Heart left ventricle (tissue), 16 donors: ENCODE results near the gene ZNF628. TPM values are rescaled to one million over a fixed set of nuclear protein-coding genes. Genes with fewer than 3 reads are reported as not detected.

ENCODE experiments used
- ATAC-seq, 4 donors: fragments of 200-7000 bp; cut with Tn5 transposase; one replicate each; pipeline ENCODE4 v1.9.1; 2020 to 2022; ENCODE audit warnings: moderate library complexity in 4 of 4, mild to moderate bottlenecking in 3 of 4, moderate number of reproducible peaks in 1 of 4
- DNase-seq, 5 donors: peaks; one replicate each; pipeline ENCODE4 v3.0.0-alpha.2; 2020
- H3K27ac ChIP-seq, 12 donors: fragments of 200-600 bp; sonication (generic) in 4 of 12; one replicate each; pipeline versions ENCODE4 v1.5.0 to v1.8.0; 2016 to 2022; ENCODE audit warnings: mild to moderate bottlenecking in 2 of 12
- H3K27me3 ChIP-seq, 9 donors: fragments of 200-600 bp; sonication (generic) in 2 of 9; one replicate each; pipeline versions ENCODE4 v1.5.1 to v1.8.0; 2016 to 2022; ENCODE audit warnings: mild to moderate bottlenecking in 3 of 9
- H3K36me3 ChIP-seq, 9 donors: fragments of 200-600 bp; sonication (generic) in 2 of 9; one replicate each; pipeline versions ENCODE4 v1.5.0 to v1.8.0; 2018 to 2022; ENCODE audit warnings: mild to moderate bottlenecking in 2 of 9
- H3K4me1 ChIP-seq, 12 donors: fragments of 200-600 bp; sonication (generic) in 4 of 12; one replicate each; pipeline versions ENCODE4 v1.5.0 to v1.8.0; 2016 to 2022; ENCODE audit warnings: mild to moderate bottlenecking in 3 of 12
- H3K4me3 ChIP-seq, 12 donors: fragments of 200-600 bp; sonication (generic) in 4 of 12; one replicate each; pipeline versions ENCODE4 v1.5.0 to v1.8.0; 2017 to 2022; ENCODE audit warnings: mild to moderate bottlenecking in 9 of 12, moderate library complexity in 4 of 12
- H3K9me3 ChIP-seq, 12 donors: fragments of 200-600 bp; sonication (generic) in 4 of 12; one replicate each; pipeline versions ENCODE4 v1.5.0 to v1.8.0; 2016 to 2022; ENCODE audit warnings: mild to moderate bottlenecking in 1 of 12
- POLR2A ChIP-seq, 2 donors: fragments of 450-650 bp; IDR thresholded peaks; one replicate each; pipeline ENCODE4 v1.6.1; 2017; ENCODE audit warnings: antibody characterized with exemption in 2 of 2, mild to moderate bottlenecking in 2 of 2, moderate library complexity in 2 of 2
- WGBS, 4 donors: extraction: QIAGEN DNeasy Blood & Tissue Kit in 2 of 4; methylation state at CpG; one replicate each; pipeline versions ENCODE4 v1.1.5 to v1.1.7; 2013 to 2018; 5-methylcytosine and 5-hydroxymethylcytosine counted together
- intact Hi-C, 10 donors: fragments of 100-400 bp; cut with DNase I; formaldehyde crosslinking; loops; one replicate each; pipeline versions ENCODE4 v1.11.1 to v1.14.2; 2022
- polyA plus RNA-seq, 2 donors: library from polyadenylated mRNA; stranded (reverse); fragments of 200-250 nt; gene quantifications; one replicate each; pipeline ENCODE4 v1.2.3, GENCODE V29; 2013
- total RNA-seq, 9 donors: library from RNA; depleted of rRNA in 2 of 9; stranded (reverse); fragments of >200 nt in 2 of 9; fragmentation: NEBNext Ultra II Directional in 3 of 9; extraction: Animal tissue kit (Norgen Biotek cat#: 25700) in 3 of 9; gene quantifications; one replicate each; pipeline versions ENCODE4 v1.1.0 to v1.2.4, GENCODE V29; 2016 to 2023
- TF ChIP-seq, protein P1 (sequence below), 12 donors: fragments of 200-600 bp; sonication (generic) in 4 of 12; IDR thresholded peaks; one replicate each; pipeline versions ENCODE4 v1.5.0 to v1.8.0; 2018 to 2022; ENCODE audit warnings: antibody characterized with exemption in 12 of 12, mild to moderate bottlenecking in 5 of 12
- donor health status: ischemic (EF 13 %, LVEDD 7.1; RV severe dilation, severe dysfunction).
- donor health status: healthy with polysubstance abuse.
- donor health status: DM: no; HTN: yes; CAD: no.
- donor health status: DM: no; HTN: no; CAD: no.
- donor health status: ischemic (EF 25% LVEDD 6.9; RV normal size, moderate dysfunction).
- donor health status: ischemic (EF 25% LVEDD 5.7; RV mildly dilated, moderate dysfunction).
- donor health status: healthy.
- donor health status: DM: yes; HTN: yes; CAD: no.
- donor health status: ischemic (EF 35%, LVEDD 5.7; RV mildly dilated, moderate dysfunction).
- donor health status: nonischemic (EF 11% LVEDD 7.7; RV severe dilation, severe dysfunction).
- donor health status: DM: yes; HTN: yes; CAD: no.
- donor health status: PGD.
- donor health status: ischemic (EF 29% LVEDD 5.4; RV normal size, mild dysfunction).
- donor health status: nonischemic (EF 23%, LVEDD 6.1; RV moderate dilation, normal function).

The ZNF628 gene
- total and polyA plus RNA-seq, 11 donors = 2.3 to 10.3 (median 5.4) TPM

DNA sequence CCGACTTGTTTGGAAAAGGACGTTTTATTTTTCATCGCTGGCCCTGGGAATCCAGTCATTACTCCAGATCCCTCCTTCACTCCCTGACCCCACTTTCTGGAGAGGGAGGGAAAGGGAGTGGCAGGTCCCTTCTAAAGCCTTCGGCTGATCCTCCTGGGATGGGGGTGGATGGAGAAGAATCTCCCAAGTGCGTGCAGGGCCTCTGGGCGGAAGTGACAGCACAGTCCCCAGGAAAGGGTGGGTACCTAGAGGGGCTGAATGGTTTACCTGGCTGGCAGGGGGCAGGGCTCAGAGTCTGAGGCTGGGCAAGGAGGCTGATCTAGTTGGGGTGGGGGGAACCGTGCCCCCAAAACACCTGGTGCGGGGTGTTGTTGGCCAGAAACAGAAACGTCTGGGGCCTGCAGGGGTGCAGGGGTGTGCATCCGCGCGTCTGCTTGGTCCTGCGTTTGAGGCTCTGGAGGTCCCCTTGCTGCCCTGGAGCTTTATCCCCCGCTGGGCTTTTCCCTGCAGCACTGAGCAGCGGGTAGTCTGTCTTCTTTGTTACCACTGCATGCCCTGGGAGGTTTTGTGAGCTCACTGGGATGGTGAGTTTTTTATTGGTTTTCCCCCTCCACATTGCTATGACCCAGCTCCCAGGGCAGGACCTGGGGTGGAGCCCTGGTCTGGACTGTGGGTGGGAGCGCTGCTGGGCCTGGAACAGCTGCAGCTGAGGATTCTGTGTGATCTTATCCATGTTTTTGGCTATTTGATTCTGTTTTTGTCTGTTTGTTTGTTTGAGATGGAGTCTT is 3.0 kb upstream of the ZNF628 start:
- no peaks in the 10 kb centered on the region for H3K27me3 ChIP-seq
- no peak for TF ChIP-seq POLR2A (IDR thresholded peaks at IDR 0.05)
- TF ChIP-seq, protein P1, sequence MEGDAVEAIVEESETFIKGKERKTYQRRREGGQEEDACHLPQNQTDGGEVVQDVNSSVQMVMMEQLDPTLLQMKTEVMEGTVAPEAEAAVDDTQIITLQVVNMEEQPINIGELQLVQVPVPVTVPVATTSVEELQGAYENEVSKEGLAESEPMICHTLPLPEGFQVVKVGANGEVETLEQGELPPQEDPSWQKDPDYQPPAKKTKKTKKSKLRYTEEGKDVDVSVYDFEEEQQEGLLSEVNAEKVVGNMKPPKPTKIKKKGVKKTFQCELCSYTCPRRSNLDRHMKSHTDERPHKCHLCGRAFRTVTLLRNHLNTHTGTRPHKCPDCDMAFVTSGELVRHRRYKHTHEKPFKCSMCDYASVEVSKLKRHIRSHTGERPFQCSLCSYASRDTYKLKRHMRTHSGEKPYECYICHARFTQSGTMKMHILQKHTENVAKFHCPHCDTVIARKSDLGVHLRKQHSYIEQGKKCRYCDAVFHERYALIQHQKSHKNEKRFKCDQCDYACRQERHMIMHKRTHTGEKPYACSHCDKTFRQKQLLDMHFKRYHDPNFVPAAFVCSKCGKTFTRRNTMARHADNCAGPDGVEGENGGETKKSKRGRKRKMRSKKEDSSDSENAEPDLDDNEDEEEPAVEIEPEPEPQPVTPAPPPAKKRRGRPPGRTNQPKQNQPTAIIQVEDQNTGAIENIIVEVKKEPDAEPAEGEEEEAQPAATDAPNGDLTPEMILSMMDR (IDR thresholded peaks at IDR 0.05) = no peak
- WGBS, 4 donors = 59 to 67% (median 66%) methylated on average over 14 to 16 of the region's 16 CpGs
- DNase-seq (no peak), ATAC-seq (no peak)
- no peaks in the 10 kb centered on the region for H3K9me3 ChIP-seq
- peaks cover 0 to 24% (median 15%) of the 10 kb centered on the region in 12 donors for H3K4me1 ChIP-seq
- intact Hi-C loops = loop anchor here in 1 of 10 donors (5.0 kb wide), 1 partner anchor 159 kb away; no protein-coding TSS in a partner anchor
- H3K27ac ChIP-seq = peak overlapping the region in 3 of 12 donors; percentile 19 to 34 (median 29)
- no peaks in the 10 kb centered on the region for H3K36me3 ChIP-seq
- no peak overlapping the region for H3K4me3 ChIP-seq

DNA sequence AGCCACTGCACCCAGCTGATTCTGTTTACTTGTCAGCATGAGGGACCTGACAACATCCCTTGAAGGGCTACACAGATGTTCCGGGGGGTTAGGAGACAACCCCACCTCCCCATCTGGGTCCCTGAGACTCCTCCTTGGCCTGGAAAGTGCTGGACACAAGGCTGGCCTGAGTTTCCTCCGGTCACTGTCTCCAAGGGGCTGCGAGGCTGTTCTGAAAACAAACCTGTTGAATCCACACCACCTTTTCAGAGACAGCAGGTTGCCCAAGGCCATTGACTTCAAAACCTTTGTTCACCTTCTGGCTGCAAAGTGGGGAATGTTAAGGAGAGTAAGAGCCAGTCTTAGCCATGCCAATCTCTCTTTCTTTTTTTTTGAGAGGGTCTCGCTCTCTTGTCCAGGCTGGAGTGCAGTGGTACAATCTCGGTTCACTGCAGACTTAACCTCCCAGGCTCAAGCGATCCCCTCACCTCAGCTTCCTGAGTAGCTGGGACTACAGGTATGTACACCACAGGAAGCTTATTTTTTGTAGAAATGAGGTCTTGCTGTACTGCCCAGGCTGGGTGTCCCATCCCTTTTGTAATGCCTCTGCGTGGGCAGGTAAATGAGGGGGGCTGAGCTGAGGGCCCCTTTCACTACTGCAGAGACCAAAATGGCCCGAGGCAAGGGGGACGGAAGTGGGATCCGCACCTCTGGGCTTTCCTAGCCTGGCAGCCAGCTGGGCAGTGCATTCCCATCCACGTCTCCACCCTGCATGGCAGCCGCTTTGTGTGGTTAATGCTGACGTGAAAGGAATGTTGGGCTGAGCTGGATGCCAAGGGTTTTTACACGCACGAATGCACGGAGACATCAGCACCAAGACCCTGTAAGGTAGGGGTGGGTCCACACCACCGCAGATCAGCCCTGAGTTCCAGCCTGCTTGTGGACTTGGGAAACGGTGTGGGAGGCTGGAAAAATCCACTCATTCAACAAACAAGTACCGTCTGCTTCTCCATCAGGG is 1.9 kb upstream of the ZNF628 start:
- H3K4me3 ChIP-seq = no peak overlapping the region
- ATAC-seq (no peak), DNase-seq (no peak)
- peaks cover 0 to 28% (median 19%) of the 10 kb centered on the region in 12 donors for H3K4me1 ChIP-seq
- H3K9me3 ChIP-seq = no peaks in the 10 kb centered on the region
- H3K36me3 ChIP-seq = no peaks in the 10 kb centered on the region
- no peaks in the 10 kb centered on the region for H3K27me3 ChIP-seq
- H3K27ac ChIP-seq = peak overlapping the region in 1 of 12 donors; percentile 34
- 91 to 94% (median 92%) methylated on average over 19 of the region's 19 CpGs for WGBS, 4 donors
- no peak for TF ChIP-seq POLR2A (IDR thresholded peaks at IDR 0.05)
- TF ChIP-seq, protein P1 (IDR thresholded peaks at IDR 0.05) = no peak
- intact Hi-C loops = loop anchor here in 2 of 10 donors (5.0 kb wide), 1 partner anchor 158 kb away; no protein-coding TSS in a partner anchor

DNA sequence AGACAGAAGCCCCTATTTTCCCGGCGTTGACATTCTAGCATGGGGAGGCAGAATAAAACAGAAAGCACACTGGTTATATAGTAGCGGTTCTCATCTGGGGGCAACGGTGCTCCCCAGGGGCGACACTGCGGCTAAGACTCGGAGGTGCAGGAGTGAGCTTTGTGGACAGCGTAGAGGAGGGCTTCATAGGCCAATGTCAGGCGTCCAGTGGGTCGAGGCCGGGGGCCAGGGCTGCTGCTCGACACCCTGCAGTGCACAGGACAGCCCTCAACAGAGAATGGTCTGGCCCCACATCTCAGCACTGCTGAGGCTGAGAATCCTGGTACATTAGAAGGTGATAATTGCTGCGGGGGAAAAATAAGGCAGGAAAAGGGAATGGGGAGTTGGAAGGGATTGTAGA is 1.5 kb downstream of the ZNF628 start:
- no peaks in the 10 kb centered on the region for H3K27me3 ChIP-seq
- H3K9me3 ChIP-seq = no peaks in the 10 kb centered on the region
- no peak overlapping the region for H3K27ac ChIP-seq
- ATAC-seq = no peak
- WGBS, 4 donors = 82 to 85% (median 84%) methylated on average over 13 of the region's 13 CpGs
- intact Hi-C loops = loop anchor here in 2 of 10 donors (2.0 to 5.0 kb wide), 2 partner anchors 25 to 154 kb away; no protein-coding TSS in a partner anchor
- peak overlapping the region in 8 of 12 donors; percentile 58 to 81 (median 68) for H3K4me3 ChIP-seq
- no peak for DNase-seq
- peaks cover 0 to 19% (median 8%) of the 10 kb centered on the region in 9 donors for H3K36me3 ChIP-seq
- H3K4me1 ChIP-seq = peaks cover 0 to 31% (median 19%) of the 10 kb centered on the region in 12 donors
- TF ChIP-seq POLR2A (IDR thresholded peaks at IDR 0.05) = no peak
- TF ChIP-seq, protein P1 (IDR thresholded peaks at IDR 0.05) = no peak
